NCI-H128 (cell line): ENCODE results near the gene STAG1.
"Not testable (repeated sequence)": the region's sequence is repeated elsewhere in the genome, so short reads cannot be mapped to it uniquely, and the experiment has no call there.

ENCODE experiments used
- DNase-seq: peaks from one replicate; lab custom pipeline; 2025; ENCODE audit not compliant: unreplicated experiment; lab: John Stamatoyannopoulos, UW

The STAG1 gene

GRCh38 chr3:136516656-136517055, 235.5 kb downstream of the STAG1 start:
- DNase-seq: no peak

GRCh38 chr3:136516095-136516494, 236.1 kb downstream of the STAG1 start:
- no peak for DNase-seq

GRCh38 chr3:136514533-136514932, 237.6 kb downstream of the STAG1 start:
- not testable (repeated sequence) for DNase-seq

GRCh38 chr3:136513367-136513766, 238.8 kb downstream of the STAG1 start:
- DNase-seq: no peak

GRCh38 chr3:136512381-136512780, 239.8 kb downstream of the STAG1 start:
- DNase-seq: no peak

DNA sequence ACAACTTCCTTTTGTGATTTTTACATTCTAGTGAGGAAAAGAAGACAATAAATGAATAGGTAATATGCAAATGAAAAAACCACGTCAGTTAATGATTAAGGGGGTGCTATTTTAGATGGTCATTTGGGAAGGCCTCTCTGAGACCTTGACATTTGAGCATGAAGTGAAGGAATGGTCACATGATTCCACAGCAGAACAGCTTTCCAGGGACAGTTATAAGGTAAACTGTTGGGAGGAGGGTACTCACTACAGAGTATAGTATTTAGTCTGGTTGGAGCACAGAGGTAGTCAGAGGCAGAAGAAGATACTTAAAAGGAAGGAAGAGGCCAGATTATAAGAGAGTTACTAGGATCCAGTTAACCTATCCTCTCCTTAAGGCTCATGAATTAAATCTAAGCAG, 246.5 kb downstream of the STAG1 start:
- DNase-seq: no peak

GRCh38 chr3:136503056-136503455, 249.1 kb downstream of the STAG1 start:
- DNase-seq: no peak

GRCh38 chr3:136498919-136499447, 253.2 kb downstream of the STAG1 start:
- DNase-seq: no peak

DNA sequence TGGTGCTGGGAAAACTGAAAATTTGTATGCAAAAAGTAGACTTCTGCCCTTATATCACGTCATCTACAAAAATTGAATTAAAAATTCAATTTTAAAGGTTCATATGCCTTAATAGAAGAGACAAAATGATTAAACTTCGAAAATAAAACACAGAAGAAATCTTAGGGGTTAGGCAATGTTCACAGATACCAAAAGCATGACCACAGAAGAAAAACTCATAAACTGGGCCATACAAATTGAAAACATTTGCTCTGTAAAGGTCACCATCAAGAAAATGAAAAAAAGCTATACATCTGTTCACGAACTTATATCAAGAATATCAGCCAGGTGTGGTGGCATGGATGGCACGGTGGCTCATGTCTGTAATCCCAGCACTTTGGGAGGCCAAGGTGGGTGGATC, 257.0 kb downstream of the STAG1 start:
- DNase-seq: no peak

DNA sequence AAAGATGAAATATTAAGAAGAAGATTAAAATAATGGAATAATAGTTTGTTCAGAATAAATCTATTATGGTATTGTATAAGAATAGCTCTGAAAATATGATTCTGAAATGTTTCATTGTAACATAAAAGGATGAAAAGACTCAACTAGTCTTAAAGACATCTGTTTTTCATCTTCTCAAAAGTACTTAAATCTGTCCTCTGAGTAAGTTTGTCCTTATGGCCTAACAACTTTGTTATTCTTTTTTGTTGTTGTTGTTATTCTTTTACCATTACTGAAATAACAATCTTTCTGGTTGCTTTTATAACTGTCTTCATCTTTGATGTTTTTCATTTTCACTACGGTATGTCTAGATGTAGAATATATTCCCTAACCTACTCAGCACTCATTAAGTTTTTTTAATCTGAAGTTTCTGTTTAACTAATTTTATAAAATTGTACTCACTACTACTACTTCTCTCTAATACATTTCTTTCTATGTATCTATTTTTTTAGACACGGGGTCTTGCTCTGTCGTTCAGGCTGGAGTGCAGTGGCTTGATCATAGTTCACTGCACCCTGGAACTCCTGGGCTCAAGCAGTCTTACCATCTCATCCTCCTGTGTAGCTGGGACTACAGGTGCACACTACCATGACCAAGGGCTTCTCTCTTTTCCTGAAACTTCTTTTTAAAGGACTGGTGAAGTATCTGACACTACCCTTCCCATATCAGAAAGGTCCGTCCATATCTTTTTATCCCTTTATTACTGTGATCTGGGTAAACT, 261.4 kb downstream of the STAG1 start:
- no peak for DNase-seq

- DNase-seq: no peak
Observed at GRCh38 chr3:136485777-136486176, 266.4 kb downstream of the STAG1 start.

GRCh38 chr3:136476280-136476679, 275.9 kb downstream of the STAG1 start:
- no peak for DNase-seq

DNA sequence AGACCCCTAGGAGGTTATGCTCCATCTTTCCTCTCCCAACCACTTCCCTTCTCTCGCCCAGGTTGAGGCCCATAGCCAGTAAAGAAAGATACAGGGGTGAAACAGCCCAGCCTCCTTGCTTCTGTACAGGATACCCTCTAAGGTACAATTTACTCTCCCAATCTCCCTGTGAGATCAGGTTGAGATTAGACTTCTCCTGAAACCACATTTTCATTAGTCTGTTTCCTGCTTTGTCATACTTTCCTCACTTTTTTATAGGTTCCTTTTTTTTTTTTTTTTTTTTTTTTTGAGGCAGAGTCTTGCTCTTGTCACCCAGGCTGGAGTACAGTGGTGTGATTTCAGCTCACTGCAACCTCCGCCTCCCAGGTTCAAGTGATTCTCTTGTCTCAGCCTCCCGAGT, 277.3 kb downstream of the STAG1 start:
- not testable (repeated sequence) for DNase-seq

DNA sequence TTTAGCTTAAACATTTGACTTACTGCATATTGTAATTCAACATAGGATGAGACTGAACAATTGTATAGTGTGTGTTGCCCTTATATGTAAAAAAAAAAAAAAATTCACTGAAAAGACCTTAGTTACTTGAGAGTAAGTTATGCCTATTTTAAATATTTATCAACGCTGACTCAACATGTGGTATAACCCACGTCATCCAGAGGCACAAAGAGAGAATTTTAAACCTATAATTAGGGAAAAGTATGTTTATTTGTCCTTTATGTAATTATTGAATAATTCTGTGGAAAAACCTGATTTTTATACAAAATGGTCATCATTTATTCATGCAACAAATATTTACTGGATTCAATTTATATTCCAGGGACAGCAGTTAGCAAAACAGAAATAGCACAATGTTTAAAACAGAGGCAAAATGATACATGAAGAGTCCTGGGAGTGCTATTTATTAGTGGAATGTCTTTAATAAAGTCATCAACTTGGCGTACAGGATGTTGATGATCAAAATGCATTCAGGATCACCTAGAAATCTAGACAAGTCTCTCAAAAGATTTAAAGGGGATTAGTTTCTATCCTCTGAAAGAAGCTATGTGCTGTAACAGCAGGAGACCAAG, 278.4 kb downstream of the STAG1 start:
- no peak for DNase-seq

GRCh38 chr3:136465296-136465695, 286.9 kb downstream of the STAG1 start:
- DNase-seq: no peak

- no peak for DNase-seq
Observed at GRCh38 chr3:136464502-136464901, 287.7 kb downstream of the STAG1 start.

DNA sequence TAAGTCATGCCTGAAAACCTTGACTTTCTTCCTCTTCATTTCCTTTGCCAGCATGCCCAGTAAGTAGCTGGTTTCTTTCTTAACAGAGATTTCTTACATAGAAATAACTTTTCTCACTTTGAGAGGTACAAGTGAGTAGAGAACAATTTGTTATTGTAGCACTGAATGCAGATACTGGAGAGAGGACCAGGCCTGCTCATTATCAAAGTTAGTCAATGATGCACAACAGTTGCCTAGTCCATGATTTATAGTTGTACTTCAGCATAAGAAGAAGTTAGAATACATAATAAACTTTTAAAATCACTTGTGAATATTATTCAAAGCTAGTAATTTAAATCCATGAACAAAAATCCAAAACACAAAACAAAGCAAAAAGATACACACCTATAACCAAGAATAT, 289.0 kb downstream of the STAG1 start:
- DNase-seq: no peak

GRCh38 chr3:136457793-136458192, 294.4 kb downstream of the STAG1 start:
- no peak for DNase-seq

- no peak for DNase-seq
Observed at GRCh38 chr3:136456196-136456595, 296.0 kb downstream of the STAG1 start.

GRCh38 chr3:136444581-136444980, 307.6 kb downstream of the STAG1 start:
- DNase-seq: no peak

GRCh38 chr3:136437043-136437442, 315.1 kb downstream of the STAG1 start:
- DNase-seq: no peak

DNA sequence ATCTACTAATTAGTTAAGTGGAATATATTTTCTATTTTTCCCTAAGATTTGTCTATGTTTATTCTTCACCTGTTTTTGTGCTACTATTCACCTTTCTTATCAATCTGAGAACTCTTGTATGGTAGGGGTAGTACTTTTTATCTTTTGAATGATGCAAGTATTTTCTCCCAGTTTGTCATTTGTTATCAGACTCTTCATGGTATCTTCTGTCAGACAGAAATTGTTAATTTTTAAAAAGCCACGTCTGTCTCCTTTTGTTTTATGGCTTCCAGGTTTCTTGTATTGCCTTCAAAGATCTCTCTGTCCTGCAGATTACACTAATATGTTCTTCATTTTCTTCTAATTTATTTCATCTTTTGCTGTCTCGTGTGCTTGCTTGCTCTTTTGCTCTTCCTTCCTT, 317.7 kb downstream of the STAG1 start:
- DNase-seq: no peak

DNA sequence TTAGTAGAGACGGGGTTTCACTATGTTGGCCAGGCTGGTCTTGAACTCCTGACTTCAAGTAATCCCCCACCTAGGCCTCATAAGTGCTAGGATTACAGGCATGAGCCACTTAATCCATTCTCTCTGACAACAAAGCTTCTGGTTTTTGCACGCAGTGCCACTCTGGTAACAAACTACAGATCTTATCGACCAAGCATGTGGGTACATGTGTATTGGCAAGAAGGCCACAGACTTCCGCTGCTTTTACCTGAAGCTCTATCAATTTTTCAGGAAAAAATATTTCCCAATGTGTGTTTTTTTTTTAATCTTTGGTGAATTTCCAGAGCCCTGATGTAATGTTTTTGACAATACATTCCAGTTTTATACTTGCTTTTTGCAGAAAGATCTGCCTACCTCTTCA, 319.5 kb downstream of the STAG1 start:
- no peak for DNase-seq
